Right lung (tissue), 5 donors: Measurements from ENCODE around the gene GLB1L3. TPM values are rescaled to one million over a fixed set of nuclear protein-coding genes. Genes with fewer than 3 reads are reported as not detected.
"Not testable (repeated sequence)": the region's sequence is repeated elsewhere in the genome, so short reads cannot be mapped to it uniquely, and the experiment has no call there.

ENCODE experiments used
- DNase-seq, 2 donors: peaks; one replicate each; pipeline ENCODE4 v3.0.0-alpha.2; 2013
- polyA plus RNA-seq, 5 donors: library from polyadenylated mRNA; unstranded; fragments of 120-200 nt; gene quantifications; one replicate each; pipeline versions ENCODE4 v1.2.1 to v1.2.3, GENCODE V29; 2013; ENCODE audit warnings: inconsistent platforms in 1 of 5, low replicate concordance in 1 of 5; ENCODE audit not compliant: insufficient read length in 5 of 5, insufficient read depth in 1 of 5

GLB1L3 gene
- polyA plus RNA-seq, 5 donors, result 0.06 to 0.30 (median 0.08) TPM

DNA sequence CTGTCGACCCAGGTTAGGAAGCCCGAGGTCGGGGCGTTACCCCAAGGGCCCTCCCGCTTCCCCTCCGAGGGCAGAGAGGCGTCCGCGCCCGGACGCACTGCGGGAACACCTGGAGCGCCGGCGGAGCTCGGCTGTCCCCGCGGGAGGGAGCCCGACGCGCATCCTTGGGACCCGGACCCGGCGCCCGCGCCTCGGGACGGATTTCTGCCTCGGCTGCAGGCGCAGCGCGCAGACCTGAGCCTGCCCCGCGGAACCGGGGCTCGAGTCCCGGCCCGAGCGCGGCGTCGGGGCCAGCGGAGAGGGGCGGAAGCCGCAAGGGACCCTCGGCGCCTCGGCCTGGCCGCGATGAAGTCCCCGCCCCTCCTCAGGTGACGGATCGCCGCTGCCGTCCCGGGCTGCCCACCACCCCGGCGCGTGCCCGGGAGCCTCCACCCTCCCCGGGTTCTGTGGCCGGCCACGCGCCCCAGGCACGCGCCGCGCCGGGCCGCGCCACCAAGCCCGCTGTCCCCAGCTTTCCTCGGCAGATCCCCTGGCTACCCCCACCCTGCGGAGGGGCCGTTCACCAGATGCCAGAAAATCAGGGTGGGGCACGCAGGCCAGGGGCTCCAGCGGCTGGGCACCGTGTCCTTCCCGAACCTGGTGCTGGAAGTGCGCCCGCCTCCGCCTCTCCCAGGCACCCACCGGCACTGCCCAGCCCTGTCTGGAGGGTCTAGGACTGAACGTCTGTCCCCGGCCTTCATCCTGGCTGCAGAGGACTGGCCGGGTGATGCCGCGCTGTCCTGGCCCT is 410 bp downstream of the GLB1L3 start:
- no peak for DNase-seq

GRCh38 chr11:134277183-134278001 is 1.2 kb downstream of the GLB1L3 start:
- no peak for DNase-seq

DNA sequence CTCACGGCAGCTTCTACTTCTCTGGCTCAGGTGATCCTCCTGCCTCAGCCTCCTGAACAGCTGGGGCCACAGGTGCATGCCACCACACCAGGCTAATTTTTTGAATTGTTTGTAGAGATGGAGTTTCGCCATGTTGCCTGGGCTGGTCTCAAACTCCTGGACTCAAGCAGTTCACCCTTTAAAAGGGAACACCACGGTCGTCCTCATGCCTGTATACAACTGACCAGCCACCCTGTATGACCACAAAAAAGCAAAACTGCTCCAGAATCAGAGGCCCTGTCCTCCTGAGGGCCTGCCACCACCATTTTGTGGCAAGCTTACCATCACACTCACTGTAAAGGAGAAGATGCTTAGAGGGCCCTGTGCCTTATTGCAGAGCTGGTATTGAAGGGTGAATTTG is 2.2 kb downstream of the GLB1L3 start:
- no peak for DNase-seq

- not testable (repeated sequence) for DNase-seq
These were observed 5.5 kb downstream of the GLB1L3 start for GRCh38 chr11:134281635-134282034.

GRCh38 chr11:134282121-134283045 is 6.2 kb downstream of the GLB1L3 start:
- DNase-seq, result no peak

DNA sequence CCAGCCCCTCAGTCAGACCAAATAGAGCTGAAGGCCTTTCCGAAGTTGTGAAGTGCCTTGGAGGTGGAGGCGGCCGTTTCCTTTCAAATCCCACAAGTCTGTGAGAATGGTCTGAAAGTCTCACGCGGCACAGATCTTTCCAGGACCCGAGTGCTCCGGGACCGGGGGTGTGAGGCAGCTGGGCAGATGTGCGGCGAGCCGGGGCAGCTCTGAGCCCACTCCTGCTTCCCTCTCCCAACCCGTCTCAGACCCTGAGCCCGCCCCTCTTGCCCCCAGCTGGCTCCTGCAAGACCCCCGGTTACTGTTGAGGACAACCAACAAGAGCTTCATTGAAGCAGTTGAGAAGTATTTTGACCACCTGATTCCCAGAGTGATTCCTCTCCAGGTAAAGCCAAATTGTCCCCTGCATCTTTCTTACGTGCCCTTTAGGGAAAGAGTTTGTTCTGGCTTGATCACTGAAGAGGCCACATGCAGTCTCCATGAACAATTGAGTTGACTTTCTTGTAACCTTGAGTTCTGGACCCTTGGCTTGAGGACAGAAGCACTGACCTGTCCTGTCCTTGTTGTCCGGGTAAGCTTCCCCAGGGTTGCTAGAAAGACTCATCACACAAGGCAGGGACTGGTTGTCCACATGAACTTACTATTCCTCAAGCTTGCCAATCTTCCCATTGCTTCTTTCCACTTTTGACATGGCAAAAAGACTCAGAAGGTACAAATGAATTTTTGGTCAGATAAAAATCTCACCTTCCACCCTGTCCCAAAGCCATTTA is 7.5 kb downstream of the GLB1L3 start:
- no peak for DNase-seq

DNA sequence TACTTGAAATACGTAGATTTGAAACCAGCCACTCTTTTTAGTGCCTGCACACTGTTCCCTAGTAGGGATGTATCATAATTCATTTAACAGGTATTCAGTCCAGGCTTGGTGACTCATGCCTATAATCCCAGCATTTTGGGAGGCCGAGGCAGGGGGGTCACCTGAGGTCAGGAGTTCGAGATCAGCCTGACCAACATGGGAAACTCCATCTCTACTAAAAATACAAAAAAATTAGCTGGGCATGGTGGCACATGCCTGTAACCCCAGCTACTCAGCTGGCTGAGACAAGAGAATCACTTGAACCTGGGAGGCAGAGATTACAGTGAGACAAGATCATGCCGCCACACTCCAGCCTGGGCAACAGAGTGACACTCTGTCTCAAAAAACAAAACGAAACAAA is 8.2 kb downstream of the GLB1L3 start:
- not testable (repeated sequence) for DNase-seq

- no peak for DNase-seq
These were observed 11.4 kb downstream of the GLB1L3 start for GRCh38 chr11:134287561-134287960.

GRCh38 chr11:134288486-134288885 is 12.3 kb downstream of the GLB1L3 start:
- DNase-seq, result no peak

DNA sequence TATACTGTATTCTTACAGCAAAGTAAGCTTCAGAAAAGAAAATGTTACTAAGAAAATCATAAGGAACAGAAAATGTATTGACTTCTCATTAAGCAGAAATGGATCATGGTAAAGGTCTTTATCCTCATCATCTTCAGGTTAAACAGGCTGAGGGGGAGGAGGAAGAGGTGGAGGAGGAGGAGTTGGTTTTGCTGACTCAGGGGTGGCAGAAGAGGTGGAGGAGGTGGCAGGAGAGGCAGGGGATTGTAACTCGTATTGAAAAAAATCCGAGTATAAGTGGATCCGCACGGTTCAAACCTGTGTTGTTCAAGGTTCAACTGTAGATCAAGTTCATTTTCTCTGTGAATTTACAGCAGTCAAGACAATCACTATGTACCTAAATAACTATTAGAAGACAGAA is 13.0 kb downstream of the GLB1L3 start:
- DNase-seq, result no peak

- DNase-seq, result no peak
These were observed 13.6 kb downstream of the GLB1L3 start for GRCh38 chr11:134289789-134290188.

DNA sequence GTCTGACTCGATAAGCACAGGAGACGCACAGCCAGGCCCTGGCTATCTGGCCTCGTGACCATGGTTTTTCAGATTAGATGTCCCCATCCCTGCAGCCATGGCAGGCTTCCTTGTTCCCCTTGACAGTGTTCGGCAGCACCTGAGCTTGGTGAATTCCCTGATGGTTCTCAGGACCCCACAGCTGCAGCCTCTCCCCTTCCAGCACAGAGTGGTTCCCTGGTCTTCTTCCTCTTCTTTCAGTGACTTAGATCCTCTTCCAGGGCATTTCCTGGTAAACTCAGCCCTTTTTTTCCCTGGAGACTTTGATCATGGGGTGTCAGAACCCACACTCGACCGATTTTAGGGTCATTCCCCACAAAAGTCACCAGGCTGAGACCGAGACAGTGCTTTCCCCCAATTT is 14.5 kb downstream of the GLB1L3 start:
- no peak for DNase-seq

- no peak for DNase-seq
These were observed 15.0 kb downstream of the GLB1L3 start for GRCh38 chr11:134291196-134291595.

DNA sequence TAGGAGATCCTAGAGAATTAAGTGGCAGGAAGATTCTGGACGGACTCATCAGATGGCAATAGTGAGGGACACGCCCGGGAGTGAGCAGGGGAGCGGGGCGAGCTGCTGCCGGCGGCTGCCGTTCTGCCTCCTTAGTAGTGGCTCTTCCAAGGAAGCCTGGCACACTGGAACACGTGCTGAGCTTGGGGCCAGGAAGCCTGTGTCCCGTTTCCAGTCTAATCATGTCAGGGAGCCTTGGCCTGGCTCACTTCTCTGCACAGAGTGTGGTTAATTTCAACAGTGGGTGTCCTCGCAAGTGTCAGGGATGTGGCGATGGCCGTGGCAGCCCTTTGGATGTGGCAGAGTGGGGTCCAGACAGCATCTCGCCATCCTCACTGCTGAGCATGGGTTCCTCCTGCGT is 16.5 kb downstream of the GLB1L3 start:
- no peak for DNase-seq

GRCh38 chr11:134293119-134294113 is 17.2 kb downstream of the GLB1L3 start:
- DNase-seq, result no peak

- no peak for DNase-seq
These were observed 18.5 kb downstream of the GLB1L3 start for GRCh38 chr11:134294664-134295063.

- no peak for DNase-seq
These were observed 36.0 kb downstream of the GLB1L3 start for GRCh38 chr11:134312223-134312622.

DNA sequence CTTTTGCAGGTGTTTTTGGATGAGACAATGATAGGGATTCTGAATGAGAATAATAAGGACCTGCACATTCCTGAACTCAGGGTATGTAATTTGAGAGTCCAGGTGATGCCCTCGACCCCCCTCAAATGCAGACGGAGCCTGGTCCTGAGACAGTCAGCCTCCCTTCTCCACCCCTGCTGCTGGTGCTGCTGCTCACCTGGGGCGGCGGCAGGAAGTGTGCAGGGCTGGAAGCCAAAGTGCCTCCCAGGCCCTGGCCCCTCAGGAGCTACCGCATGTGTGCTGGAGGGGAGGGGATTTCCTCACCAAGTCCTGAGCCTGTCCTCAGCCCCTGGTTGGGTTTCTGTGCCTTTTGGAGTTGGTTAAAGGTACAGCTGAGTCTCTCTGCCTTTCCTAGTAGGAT is 36.6 kb downstream of the GLB1L3 start:
- DNase-seq, result no peak

DNA sequence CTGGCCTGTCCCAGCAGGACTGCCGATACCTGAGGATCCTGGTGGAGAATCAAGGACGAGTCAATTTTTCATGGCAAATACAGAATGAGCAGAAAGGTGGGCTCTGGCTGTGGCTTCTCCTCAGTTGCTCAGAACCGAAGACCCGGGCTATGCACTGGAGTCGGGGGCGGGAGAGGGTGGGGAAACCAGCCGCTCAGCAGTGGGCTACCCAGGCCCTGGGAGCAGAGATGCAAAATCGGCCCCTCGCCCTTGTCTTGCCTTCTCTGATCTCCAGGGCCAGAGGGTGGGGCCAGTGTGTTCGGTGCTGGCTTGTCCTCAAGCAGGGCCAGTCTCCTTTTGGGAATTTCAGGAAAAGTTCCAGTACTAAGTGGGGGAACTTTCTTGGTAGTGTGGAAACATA is 37.2 kb downstream of the GLB1L3 start:
- DNase-seq, result no peak
